Amniotic stem cell (primary cell): ENCODE data around the gene TMEM86A.
"Not testable (repeated sequence)": the region's sequence is repeated elsewhere in the genome, so short reads cannot be mapped to it uniquely, and the experiment has no call there.

Source experiments
- DNase-seq: peaks from one replicate; lab custom pipeline; 2025; lab: John Stamatoyannopoulos, UW

Gene TMEM86A, protein sequence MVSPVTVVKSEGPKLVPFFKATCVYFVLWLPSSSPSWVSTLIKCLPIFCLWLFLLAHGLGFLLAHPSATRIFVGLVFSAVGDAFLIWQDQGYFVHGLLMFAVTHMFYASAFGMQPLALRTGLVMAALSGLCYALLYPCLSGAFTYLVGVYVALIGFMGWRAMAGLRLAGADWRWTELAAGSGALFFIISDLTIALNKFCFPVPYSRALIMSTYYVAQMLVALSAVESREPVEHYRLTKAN

GRCh38 chr11:18698341-18699268 is at the start of gene TMEM86A:
TSS of gene TMEM86A (plus strand) at chr11:18698779. CDS start at chr11:18698887, 108 bp downstream.
- peak; percentile 58 for DNase-seq

- DNase-seq, result no peak
Observed at GRCh38 chr11:18650353-18650752, 48.2 kb upstream of the TMEM86A start.

DNA sequence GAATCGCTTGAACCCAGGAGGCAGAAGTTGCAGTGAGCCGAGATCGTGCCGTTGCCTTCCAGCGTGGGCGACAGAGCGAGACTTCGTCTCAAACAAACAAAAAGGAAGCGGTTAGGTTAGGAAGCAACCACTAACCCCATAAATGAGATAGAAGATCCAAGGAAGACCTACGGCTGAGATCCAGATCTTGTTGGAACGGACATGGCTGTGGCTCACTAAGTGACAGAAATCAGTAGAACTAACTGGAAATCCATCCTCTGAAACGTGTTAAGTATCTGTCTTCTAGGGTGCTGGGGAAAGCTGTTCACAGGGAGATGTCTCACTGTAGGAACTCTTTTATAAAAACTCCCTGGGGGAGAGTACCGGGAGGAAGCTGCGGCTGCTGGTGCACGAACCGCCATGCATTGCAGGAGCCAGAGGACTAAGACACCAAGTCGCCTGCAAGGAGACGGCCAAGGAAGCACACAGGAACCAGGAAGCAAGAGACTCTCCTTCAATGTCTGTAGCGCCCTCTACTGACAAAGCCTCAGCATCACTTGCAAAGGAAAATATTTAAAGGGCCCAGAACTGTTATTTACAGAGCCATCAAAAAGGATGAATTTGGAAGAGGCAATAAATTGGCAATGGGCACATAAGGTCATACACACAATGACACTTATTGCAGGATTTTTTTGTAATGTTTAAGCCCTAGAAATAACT is 47.6 kb upstream of the TMEM86A start:
- no peak for DNase-seq

GRCh38 chr11:18657673-18658072 is 40.9 kb upstream of the TMEM86A start:
- no peak for DNase-seq

DNA sequence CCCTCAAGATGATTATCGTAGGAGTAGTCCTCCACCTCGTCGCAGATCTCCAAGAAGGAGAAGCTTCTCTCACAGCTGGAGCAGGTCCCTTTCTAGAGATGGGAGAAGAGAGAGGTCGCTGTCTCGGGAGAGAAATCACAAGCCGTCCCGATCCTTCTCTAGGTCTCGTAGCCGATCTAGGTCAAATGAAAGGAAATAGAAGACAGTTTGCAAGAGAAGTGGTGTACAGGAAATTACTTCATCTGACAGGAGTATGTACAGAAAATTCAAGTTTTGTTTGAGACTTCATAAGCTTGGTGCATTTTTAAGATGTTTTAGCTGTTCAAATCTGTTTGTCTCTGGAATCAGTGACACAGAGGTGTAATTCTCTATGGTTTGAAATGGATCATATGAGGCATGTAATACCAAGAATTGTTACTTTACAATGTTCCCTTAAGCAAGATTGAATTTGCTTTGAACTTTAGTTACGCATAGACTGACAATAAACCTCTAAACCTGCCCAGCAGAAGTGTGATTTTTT is 33.2 kb upstream of the TMEM86A start:
- not testable (repeated sequence) for DNase-seq

DNA sequence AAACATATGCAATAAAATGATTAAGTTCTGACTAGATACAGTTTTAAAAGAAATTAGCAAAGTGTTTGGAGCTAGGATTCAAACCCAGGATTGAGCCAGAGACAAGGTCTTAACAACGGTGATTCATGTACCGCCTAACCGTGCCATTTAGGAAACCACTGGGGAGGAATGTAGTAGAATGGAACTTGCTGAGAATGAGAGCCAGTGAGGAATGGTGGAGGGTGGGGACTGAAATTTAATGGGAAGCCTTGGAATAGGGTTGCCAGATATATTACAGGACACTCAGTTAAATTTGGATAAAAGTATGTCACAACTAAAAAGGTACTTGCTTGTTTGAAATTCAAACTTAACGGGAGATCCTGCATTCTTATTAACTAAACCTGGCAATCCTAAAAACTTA is 30.4 kb upstream of the TMEM86A start:
- DNase-seq, result no peak

- no peak for DNase-seq
Observed at GRCh38 chr11:18669219-18669596, 29.4 kb upstream of the TMEM86A start.

DNA sequence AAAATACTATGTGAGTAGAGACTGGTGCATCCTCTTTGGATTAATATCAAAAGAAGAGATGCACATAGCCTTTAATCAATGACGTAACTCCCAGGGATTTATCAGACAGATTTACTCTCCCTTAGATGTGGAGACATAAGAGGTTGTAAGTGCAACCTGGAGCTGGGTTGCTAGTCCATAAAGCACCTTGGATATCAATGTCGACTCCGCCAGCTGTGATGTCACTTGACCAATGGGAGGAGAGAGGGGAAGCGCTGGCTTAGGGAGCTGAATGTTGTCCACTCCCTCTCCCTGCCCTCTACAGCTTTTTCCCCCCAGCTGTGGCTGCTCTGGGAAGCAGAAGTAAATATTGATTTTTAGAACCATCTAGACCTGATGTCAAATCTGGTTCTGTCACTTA is 28.9 kb upstream of the TMEM86A start:
- no peak for DNase-seq

DNA sequence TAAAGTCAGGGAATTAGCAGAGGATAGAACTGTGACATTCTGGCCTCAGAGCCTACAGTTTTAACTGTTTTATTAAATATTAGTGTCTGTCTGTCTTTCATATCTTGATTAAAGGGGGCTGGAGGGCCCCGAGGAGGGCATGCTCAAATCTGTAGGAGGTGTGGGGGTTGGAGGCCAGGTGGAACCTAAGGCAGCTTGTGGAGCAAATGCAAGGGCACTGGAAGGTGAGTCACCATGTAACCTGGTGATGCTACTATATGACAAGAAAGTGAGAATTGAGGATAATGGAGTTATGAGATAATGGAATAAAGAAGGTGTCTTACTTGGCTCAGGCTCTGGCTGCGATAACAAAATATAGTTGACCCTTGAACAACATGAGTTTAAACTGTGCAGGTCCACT is 27.3 kb upstream of the TMEM86A start:
- no peak for DNase-seq

DNA sequence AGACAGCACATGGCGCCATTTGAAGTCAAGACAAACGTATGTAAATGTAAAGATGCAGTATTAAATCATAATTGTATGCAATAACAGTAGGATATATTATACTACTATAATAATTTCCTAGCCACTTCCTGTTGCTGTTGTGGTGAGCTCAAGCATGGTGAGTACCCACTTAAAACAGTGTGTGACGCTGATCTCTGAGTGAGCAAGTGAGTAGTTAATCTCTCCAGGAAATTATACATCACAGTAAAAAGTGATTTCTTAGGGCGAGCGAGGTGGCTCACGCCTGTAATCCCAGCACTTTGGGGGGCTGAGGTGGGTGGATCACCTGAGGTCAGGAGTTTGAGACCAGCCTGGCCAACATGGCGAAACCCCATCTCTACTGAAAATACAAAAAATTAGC is 26.4 kb upstream of the TMEM86A start:
- not testable (repeated sequence) for DNase-seq

DNA sequence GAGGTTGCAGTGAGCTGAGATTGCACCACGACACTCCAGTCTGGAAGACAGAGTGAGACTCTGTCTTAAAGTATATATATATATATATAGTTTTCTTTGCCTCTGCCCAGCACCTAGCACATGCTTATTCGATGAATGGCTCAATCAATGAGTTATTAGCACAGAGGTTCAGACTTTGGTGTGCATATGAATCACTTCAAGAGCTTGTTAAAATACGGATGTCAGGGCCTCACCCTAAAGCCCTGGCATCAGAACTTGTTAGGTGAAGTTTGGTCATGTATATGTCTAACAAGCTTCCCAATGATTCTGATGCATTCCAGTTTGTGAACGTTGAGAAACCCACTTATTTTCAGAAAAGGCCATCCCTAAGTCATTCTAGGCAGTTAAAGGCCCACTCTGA is 21.8 kb upstream of the TMEM86A start:
- DNase-seq, result no peak

GRCh38 chr11:18677560-18677959 is 21.0 kb upstream of the TMEM86A start:
- DNase-seq, result no peak

DNA sequence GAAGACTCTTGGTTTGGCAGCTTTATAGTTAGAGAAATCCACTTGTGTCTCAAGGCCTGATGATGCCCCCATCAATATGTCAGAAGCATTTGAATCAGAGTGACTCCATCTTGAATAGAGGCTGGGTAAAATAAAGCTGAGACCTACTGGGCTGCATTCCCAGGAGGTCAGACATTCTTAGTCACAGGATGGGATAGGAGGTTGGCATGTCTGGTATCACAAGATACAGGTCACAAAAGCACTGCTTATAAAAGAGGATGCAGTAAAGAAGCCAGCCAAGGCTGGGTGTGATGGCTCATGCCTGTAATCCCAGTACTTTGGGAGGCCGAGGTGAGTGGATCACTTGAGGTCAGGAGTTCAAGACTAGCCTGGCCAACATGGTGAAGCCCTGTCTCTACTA is 16.6 kb upstream of the TMEM86A start:
- not testable (repeated sequence) for DNase-seq

DNA sequence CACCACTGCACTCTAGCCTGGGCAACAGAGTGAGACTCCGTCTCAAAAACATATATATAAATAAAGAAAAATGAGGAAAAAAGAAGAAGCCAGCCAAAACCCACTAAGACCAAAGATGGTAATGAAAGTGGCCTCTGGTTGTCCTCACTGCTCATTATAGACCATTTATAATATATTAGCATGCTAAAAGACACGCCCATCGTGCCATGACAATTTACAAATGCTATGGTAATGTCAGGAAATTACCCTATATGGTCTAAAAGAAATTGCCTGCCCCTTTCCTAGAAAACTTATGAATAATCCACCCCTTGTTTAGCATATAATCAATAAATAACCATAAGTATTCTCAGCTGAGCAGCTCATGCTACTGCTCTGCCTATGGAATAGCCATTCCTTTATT is 16.1 kb upstream of the TMEM86A start:
- DNase-seq, result no peak

DNA sequence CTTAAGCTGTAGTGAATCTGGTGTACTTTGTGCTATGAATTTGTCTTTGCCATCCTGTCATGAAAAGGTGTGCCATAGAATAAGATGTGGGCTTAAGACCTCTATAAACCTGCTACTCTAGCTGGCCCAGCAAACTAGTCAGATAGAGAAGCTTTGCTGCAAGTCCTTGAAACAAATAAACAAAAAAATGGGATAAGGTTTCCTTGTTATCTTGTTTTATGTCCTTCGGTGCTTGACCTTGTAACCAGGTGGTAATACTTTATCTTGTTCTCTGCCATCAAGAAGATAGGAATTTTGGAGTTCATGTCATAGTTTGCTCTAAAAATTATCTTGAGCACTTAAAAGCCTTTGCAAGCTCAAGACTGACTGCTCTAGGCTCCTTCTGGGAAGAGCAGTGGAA is 14.3 kb upstream of the TMEM86A start:
- no peak for DNase-seq

DNA sequence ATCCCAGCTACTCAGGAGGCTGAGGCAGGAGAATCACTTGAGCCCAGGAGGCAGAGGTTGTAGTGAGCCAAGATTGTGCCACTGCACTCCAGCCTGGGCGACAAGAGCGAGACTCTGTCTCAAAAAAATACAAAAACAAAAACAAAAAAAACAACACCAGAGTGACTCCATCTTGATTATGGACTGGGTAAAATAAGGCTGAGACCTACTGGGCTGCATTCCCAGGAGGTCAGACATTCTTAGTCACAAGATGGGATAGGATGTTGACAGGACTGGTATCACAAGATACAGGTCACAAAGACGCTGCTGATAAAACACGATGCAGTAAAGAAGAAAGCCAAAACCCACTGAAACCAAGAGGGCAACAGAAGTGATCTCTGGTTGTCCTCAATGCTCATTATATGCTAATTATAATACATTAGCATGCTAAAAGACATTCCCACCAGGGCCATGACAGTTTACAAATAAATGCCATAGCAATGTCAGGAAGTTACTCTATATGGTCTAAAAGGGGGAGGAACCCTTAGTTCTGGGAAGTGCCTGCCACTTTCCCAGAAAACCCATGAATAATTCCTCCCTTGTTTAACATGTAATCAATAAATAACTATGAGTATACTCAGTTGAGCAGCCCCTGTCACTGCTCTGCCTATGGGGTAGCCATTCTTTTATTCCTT is 7.0 kb upstream of the TMEM86A start:
- DNase-seq, result not testable (repeated sequence)

- no peak for DNase-seq
Observed at GRCh38 chr11:18692941-18693760, 5.4 kb upstream of the TMEM86A start.

GRCh38 chr11:18696638-18697225 is 1.8 kb upstream of the TMEM86A start:
- no peak for DNase-seq

DNA sequence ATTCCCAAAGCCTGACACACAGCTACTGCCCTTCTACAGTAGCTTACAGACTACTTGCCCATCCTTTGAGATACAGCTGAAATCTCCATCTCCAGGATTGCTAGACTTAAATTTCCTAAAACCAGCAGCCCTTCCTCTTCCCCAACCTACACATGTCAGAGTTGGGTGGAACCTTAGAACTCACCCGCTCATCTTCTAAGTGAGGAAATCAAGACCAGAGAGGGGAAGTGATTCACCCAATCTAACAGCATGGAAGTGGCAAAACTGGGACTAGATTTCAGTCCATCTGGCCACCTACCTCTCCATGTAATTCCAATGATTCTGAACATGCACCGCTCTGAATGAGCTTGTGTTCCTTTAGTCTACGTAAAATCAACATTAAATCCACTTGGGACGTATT is 1.0 kb upstream of the TMEM86A start:
- DNase-seq, result no peak

DNA sequence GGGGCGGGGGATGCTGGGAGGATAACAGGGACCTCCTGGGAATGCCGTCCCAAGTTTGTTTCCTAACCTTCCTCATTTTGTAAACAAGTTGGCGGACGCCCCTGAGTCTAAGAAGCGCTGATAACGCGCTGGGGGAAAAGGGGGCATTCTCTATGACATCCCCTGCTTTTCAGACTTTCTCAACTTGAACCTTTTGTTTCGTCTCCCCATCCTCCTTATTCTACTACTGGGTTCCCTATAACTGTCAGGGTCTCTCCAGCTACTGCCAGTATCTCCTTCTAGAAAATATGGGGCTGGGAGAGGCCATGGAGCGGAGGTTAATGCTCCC is 654 bp downstream of the TMEM86A start:
- DNase-seq, result no peak

DNA sequence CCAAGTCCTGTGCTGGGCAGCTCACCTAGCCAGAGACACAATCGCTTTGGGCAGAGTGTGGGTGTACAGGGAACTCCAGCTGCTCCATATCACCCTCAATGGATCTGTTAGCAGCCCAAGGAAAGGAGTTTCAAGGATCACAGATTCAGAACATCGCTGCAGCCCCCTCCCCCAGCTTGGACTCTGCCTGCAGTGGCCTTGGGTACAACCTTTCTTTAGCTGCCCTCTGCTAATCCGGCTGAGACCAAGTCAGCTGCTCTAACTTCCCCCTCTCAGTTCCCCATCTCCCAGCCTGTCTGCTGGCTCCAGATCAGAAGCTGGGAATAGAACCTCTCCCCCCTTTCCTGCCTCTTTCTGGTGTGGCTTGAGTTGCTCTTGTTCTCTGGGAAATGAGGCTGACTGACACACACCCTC is 1.3 kb downstream of the TMEM86A start:
- no peak for DNase-seq
